ENCODE data around the gene IFT122.

The IFT122 gene

DNA sequence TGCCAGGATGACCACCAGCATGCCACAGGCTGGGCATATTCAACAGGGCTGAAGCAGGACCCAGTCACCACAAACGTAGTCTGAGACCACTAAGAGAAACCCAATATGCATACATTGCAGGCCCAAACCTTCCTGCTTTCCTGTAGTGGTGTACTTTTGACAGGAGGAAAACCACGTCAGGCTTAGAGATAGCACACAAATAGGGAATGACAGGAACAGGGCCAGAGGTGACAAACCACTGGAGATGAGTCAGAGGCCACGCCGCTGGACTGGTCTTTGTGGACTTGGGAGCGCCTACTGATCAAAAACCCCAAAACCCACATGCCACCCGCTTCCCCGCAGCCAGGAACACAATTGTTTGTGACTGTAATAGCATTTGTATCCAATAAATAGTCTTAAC lies 8.0 kb upstream of the IFT122 start:
- DNase-seq (ENCODE audit: extremely low read depth, low read depth): no peak
- TF ChIP-seq CTCF (IDR thresholded peaks at IDR 0.05; ENCODE audit: low read depth, low read length): no peak

DNA sequence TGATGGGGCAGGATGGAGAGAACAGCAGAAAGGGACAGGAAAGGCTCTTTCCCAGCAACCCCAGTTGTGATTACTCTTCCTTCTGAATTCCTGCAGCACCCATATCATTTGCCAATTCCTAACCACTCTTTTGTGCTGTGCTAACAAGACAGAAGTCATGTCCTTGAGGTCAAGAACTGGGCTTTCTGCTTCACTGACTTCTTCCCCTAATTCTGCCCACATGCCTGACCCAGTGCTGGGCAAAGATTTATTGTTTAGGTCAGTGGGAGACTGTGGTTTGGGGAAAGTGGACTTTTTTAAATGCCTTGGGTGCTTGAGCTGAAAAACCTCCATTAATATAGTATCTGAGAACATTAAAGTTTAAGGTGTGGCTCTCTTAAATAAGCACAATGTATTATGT lies 7.4 kb upstream of the IFT122 start:
- TF ChIP-seq CTCF (IDR thresholded peaks at IDR 0.05; ENCODE audit: low read depth, low read length): no peak
- no peak for DNase-seq (ENCODE audit: extremely low read depth, low read depth)

DNA sequence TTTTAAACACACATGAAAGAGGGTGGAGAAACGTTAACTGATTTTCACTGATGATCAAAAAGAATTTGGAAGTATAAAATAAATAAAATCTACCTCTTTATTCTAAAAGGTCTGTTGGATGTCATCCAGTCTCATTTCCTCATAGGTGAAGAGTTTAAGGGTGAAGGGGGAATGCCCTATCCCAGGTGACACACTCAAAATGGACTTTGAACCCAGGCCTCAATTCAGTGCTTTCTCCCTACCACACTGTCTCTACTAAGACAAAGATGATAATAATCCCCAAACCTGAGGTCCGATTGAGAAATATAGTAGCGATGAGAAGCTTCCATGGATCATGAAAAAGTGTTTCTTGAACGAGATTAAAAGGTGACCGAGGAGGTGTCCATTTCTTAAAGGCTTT lies 6.5 kb upstream of the IFT122 start:
- no peak for DNase-seq (ENCODE audit: extremely low read depth, low read depth)
- no peak for TF ChIP-seq CTCF (IDR thresholded peaks at IDR 0.05; ENCODE audit: low read depth, low read length)

- no peak for TF ChIP-seq CTCF (IDR thresholded peaks at IDR 0.05; ENCODE audit: low read depth, low read length)
- no peak for DNase-seq (ENCODE audit: extremely low read depth, low read depth)
These were observed 5.9 kb upstream of the IFT122 start for GRCh38 chr3:129434140-129434539.

DNA sequence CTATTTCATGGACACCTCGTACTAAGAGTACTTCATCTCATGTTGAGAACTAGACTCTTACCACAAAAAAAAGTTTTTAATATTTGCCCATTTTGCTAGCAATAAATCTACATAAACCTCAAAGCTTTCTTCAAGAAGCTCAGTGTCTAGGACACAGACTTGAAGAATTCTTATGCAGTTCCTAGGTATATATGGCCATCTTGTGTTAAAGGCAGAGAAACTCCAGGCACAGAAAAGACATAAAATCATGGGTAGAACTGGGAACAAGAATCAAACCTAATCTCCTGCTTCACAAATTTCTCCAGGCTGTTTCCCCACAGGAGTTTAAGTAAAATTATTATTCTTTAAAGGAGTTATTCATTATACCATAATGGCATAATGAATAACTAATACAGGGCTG lies 4.7 kb upstream of the IFT122 start:
- no peak for TF ChIP-seq CTCF (IDR thresholded peaks at IDR 0.05; ENCODE audit: low read depth, low read length)

GRCh38 chr3:129439226-129439816 lies 703 bp upstream of the IFT122 start:
- no peak for TF ChIP-seq CTCF (IDR thresholded peaks at IDR 0.05; ENCODE audit: low read depth, low read length)
- DNase-seq (ENCODE audit: extremely low read depth, low read depth): no peak

More for the DNA sequence above, 4.7 kb upstream of the IFT122 start:
- DNase-seq (ENCODE audit: extremely low read depth, low read depth): no peak

DNA sequence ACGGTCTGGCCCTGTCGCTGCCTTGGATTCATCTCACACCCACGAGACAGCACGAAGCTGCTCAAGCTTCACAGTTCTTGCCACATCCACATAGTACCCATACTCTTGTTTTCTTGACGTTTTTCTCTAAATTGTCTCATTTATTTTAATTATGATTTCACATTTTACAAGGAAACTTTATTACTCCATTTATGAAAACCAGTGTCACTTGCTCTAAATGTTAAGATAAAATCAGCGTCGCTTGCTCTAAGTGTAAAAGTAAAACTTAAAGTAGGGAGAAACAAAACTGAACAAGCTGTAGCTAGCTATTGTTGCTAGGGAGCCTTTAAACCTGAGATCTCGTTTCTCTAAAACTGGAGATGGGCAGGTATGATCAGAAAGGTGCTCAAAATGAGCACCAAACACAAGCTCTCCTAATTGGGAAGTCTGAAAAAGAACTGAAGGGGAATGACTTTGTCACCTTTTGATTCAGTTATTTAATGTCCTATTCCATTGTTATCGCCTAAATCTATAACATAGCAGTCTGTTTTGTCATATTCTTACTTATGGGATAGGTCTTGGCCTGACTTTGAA lies 680 bp downstream of the IFT122 start:
- no peak for TF ChIP-seq CTCF (IDR thresholded peaks at IDR 0.05; ENCODE audit: low read depth, low read length)
- no peak for DNase-seq (ENCODE audit: extremely low read depth, low read depth)

All from AG09319 (cell line).